ENCODE measurements around the gene MCFD2. TPM values are rescaled to one million over a fixed set of nuclear protein-coding genes. Genes with fewer than 3 reads are reported as not detected.

Gene MCFD2
- total RNA-seq, 4 donors from 2014 or later = 49.2 to 111 (median 56.0) TPM

DNA sequence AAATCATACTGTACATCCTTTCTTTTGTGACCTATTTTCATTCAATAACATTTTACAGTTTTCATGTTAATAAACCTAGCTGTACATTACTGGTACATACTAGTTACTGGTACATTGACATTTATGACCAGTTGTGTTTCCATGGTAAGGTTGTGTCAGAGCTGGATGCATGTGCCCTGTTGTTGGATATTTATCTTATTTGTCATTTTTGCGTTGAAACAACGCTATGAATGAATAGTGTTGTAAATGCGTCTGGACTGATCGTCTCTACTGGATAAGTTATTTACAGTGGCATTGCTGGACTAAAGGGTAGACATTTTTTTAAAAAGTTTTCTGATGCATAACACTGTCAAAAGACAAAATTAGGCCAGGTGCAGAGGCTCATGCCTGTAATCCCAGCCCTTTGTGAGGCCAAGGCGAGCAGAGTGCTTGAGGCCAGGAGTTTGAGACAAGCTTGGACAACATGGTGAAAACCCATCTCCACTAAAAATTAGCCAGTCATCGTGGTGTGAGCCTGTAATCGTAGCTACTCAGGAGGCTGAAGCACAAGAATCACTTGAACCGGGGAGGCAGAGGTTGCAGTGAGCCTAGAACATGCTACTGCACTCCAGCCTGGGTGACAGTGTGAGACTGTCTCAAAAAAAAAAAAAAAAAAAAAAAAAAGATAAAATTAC is 40.2 kb downstream of the MCFD2 start:
- H3K4me3 ChIP-seq = no peak overlapping the region
- no peaks in the 10 kb centered on the region for H3K36me3 ChIP-seq
- H3K27ac ChIP-seq = no peak overlapping the region
- no peak for TF ChIP-seq POLR2A (IDR thresholded peaks at IDR 0.05)
- no peak for TF ChIP-seq CTCF (IDR thresholded peaks at IDR 0.05)
- no peak for TF ChIP-seq EP300 (IDR thresholded peaks at IDR 0.05)
- DNase-seq (ENCODE audit: low spot score in 2 of 2) = no peak
- WGBS, 2 donors = 79 to 85% methylated on average over 8 of the region's 8 CpGs
- no peaks in the 10 kb centered on the region for H3K27me3 ChIP-seq
- H3K9me3 ChIP-seq = no peaks in the 10 kb centered on the region
- peaks cover 0 to 40% (median 22%) of the 10 kb centered on the region in 4 donors for H3K4me1 ChIP-seq

GRCh38 chr2:46874236-46874929 is 41.2 kb downstream of the MCFD2 start:
- 69 to 73% methylated on average over 10 of the region's 10 CpGs for WGBS, 2 donors
- Histone ChIP-seq H3K4me1 (peaks cover 0 to 40% (median 22%) of the 10 kb centered on the region in 4 donors), H3K27me3 (no peaks in the 10 kb centered on the region), H3K36me3 (no peaks in the 10 kb centered on the region), H3K4me3 (no peak overlapping the region), H3K27ac (peak overlapping the region in 2 of 4 donors; percentile 4), H3K9me3 (no peaks in the 10 kb centered on the region)
- TF ChIP-seq EP300 (IDR thresholded peaks at IDR 0.05) (no peak), POLR2A (IDR thresholded peaks at IDR 0.05) (no peak)
- no peak for DNase-seq (ENCODE audit: low spot score in 2 of 2)

- WGBS, 2 donors = 34 to 67% methylated on average over 5 of the region's 5 CpGs
- peak in 1 of 2 donors; percentile 61 for TF ChIP-seq EP300 (IDR thresholded peaks at IDR 0.05)
- no peak for TF ChIP-seq POLR2A (IDR thresholded peaks at IDR 0.05)
- no peak for TF ChIP-seq CTCF (IDR thresholded peaks at IDR 0.05)
- DNase-seq (ENCODE audit: low spot score in 2 of 2) = peak; percentile 41 to 70
- Histone ChIP-seq H3K27ac (peak overlapping the region in 2 of 4 donors; percentile 58 to 75), H3K4me1 (peaks cover 0 to 33% (median 20%) of the 10 kb centered on the region in 4 donors), H3K9me3 (no peaks in the 10 kb centered on the region), H3K36me3 (no peaks in the 10 kb centered on the region), H3K4me3 (no peak overlapping the region), H3K27me3 (no peaks in the 10 kb centered on the region)
Observed at GRCh38 chr2:46873604-46874068, 42.0 kb downstream of the MCFD2 start.

- no peak for TF ChIP-seq POLR2A (IDR thresholded peaks at IDR 0.05)
- no peak for TF ChIP-seq EP300 (IDR thresholded peaks at IDR 0.05)
- TF ChIP-seq CTCF (IDR thresholded peaks at IDR 0.05) = no peak
- Histone ChIP-seq H3K27ac (peak overlapping the region in 2 of 4 donors; percentile 58 to 75), H3K27me3 (no peaks in the 10 kb centered on the region), H3K4me1 (peaks cover 0 to 30% (median 17%) of the 10 kb centered on the region in 4 donors), H3K4me3 (no peak overlapping the region), H3K9me3 (no peaks in the 10 kb centered on the region), H3K36me3 (no peaks in the 10 kb centered on the region)
- WGBS, 2 donors = 90 to 97% methylated on average over 4 of the region's 4 CpGs
- no peak for DNase-seq (ENCODE audit: low spot score in 2 of 2)
Observed at GRCh38 chr2:46872902-46873603, 42.6 kb downstream of the MCFD2 start.

GRCh38 chr2:46871976-46872381 is 43.6 kb downstream of the MCFD2 start:
- TF ChIP-seq EP300 (IDR thresholded peaks at IDR 0.05) (no peak), POLR2A (IDR thresholded peaks at IDR 0.05) (no peak), CTCF (IDR thresholded peaks at IDR 0.05) (no peak)
- WGBS, 2 donors = 95 to 96% methylated on average over 6 of the region's 6 CpGs
- Histone ChIP-seq H3K9me3 (no peaks in the 10 kb centered on the region), H3K4me1 (peaks cover 0 to 28% (median 17%) of the 10 kb centered on the region in 4 donors), H3K27ac (no peak overlapping the region), H3K4me3 (no peak overlapping the region), H3K36me3 (no peaks in the 10 kb centered on the region), H3K27me3 (no peaks in the 10 kb centered on the region)
- DNase-seq (ENCODE audit: low spot score in 2 of 2) = no peak
